GM18909 (cell line): Measurements from ENCODE around the gene TTC28.

ENCODE experiments used
- ATAC-seq: cut with Tn5 transposase; IDR thresholded peaks from one replicate; pipeline ENCODE4 v1.9.1; 2021; ENCODE audit warnings: mild to moderate bottlenecking; ENCODE audit not compliant: unreplicated experiment, poor library complexity

The TTC28 gene

DNA sequence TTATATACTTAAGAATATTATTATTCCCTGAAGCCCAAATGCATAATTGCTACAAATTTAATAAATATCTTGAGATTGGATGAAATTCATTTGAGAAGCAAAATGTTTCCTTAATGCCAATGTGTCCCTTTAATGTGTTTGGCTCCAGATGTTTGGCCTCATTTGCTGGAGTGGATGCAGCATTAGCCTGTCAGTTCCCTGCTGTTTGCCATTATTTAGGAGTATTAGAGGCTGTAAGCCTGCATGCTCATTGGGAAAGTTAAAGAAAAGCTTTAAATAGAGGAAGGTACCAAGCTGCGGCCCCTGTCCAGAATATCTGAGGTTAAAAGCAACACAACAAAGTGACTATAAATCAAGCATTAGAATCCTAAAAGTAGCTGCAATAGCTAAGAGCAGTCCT lies 705.8 kb downstream of the TTC28 start:
- no peak for ATAC-seq

DNA sequence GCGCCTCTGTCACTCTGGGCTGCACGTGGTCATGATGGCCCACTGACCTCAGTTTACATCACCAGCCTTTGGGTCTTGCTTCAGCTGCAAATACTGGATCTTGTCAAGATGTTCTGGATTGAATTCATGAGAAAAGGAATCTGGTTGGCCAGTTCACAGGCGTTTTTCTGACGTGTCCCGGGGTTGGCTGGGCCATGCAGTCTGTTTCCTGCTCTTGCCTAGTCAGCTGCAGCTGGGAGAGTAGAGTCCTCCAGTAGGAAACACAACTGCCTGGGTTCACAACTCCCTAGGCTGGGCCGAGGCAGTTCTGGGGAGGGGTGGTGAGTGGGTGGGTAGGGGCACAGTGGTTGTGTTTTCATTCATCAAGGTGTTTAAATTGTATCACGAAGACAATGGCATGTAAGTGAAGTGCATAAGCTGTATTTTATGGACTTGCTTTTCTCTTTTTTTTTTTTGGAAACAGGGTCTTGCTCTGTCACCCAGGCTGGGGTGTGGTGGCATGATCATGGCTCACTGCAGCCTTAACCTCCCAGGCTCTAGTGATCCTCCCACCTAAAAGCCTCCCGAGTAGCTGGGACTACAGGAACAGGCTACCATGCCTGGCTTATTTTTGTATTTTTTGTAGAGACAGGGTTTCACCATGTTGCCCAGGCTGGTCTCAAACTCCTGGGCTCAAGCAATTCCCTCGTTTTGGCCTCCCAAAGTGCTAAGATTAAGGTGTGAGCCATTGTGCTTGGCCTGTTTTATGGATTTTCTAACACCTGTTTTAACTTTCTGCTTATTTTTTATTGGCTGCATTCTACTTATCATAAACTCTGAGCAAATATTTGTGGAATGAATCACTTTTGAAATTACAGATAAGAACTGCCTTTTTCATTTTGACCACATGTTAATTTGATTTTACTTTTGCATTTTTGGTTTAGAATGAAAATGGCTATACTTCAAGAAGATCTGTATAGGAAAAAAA lies 706.6 kb downstream of the TTC28 start:
- ATAC-seq = no peak

DNA sequence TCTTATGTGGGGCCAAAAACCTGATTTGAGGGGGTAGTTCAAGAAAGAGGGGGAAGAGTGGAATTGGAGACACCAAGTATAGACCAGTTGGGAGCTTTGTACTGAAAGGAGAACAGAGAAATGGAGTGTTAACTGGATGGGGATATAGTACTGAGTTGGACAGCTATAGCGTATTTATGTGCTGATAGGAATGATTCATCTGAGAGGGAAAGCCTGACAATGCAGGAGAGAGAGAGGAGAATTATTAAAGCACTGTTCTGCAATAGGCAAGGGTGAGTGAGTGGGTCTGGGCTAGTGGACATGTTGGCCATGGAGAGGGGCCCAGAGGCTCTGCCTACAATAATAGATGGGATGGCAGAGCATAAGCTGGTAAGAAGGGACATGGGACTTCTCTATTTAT lies 707.7 kb downstream of the TTC28 start:
- no peak for ATAC-seq

DNA sequence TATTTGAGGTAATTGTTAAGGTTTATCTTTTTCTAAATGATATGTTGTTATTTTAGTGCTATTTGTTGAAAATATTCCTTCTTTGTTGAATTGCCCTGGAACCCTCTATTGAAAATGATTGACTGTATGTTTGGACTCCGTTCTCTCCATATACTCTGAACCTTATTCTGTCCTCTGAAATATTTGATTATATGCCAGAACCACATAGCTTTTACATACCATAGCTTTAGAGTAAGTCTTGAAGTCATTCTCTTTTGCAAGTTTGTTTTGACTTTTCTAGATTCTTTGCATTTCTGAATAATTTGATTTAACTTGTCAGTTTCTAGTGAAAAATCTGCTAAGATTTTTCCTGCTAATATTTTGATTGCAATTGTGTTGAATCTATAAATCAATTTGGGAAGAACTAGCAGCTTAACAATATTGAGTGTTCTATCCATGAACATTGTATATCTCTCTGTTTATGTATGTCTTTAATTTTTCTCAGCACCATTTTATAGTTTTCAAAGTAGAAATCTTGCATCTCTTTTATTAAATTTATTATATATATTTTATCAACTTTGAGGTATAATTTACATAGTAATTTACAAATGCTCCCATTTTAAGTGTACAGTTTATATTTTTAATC lies 708.9 kb downstream of the TTC28 start:
- ATAC-seq = no peak

DNA sequence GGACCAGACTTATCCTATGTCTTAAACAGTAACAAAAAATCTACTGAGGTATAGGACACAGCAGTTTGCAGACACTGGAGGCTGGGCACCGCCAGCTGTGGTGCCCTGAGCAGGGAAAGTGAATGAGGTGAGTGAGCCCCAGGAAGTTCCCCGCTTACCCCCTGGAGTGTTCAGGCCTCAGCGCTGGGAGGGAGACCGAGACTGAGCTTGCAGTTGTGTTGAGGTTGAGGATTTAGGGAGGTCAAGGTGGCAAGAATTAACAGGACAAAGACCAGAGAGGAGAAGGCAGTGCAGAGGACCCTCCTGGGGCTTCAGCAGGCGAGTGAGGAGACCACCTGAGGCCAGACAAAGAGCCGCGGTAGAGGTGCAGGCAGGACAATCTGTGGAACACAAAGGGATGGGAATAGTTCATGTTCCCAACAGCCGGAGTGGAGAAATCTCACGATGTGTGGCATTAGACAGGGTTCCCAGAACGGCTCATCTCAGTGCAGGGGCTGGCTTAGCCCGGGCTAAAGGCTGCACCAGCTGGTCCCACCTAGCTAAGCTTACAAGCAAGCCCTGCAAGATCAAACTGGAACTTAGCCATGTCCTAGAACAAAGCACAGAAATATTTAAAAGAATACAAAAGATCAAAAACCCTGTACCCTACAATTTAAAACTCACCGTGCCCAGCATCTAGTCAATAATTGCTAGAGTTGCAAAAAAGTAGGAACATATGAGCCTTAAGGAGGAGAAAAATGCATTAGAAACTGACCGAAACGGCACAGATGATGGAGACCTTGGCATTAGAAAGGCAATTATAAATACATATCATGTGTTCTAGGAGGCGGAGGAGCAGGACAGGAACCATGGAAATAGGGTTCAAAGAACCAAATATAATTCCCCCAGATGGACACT lies 713.2 kb downstream of the TTC28 start:
- no peak for ATAC-seq

DNA sequence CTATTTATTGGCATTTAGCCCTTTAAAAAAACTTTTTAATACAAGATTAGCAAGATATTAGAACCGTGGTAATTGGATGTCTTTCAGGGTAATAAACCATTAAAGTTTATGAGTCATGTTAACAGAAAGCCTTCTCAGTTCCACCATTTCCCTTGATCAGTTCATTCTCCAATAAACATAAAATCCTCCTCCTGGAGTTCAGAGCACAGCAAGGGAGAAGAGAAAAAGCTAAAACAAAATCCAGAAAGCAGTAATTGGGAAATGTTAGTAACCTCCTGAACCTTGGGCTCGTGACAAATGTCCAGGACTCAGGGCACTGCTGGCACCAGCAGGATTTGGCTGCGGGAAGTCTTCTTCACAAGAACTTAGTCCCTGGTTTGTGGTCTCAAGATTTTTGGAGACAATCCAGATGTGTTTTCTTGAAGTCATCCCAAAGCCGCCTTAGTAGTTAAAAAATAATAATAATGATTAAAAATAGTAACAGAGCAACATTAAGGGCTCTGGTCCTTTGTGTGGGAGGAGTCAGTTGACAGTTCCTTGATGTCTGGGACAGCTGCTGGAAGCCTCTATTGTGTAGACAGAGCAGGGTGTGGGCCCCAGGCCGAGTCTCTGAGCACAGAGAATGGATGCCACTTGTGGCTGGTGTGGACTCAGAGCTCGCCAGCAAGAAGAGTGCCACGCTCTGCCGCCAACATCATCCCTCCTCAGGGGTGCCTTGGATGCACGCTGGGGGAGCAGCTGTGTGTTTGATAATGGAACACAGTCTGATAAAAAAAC lies 717.2 kb downstream of the TTC28 start:
- no peak for ATAC-seq

DNA sequence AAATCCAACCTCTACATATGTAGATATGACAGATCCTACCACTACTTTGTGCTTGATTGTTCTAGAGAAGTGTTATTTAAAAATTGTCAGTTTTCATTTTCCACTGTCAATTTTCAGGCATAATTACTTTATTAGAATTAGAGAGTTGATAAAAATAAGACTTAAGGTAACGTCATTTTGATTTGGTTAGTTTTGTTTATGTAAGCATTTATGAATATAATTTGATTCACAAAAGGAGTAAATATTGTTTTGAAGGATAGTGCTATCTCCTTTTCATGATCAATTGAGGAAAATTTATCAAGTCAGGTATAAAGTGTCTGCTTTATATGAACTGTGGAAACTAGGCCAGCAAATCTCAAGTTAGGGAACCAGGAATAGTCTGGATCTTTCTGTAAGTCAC lies 718.0 kb downstream of the TTC28 start:
- no peak for ATAC-seq

DNA sequence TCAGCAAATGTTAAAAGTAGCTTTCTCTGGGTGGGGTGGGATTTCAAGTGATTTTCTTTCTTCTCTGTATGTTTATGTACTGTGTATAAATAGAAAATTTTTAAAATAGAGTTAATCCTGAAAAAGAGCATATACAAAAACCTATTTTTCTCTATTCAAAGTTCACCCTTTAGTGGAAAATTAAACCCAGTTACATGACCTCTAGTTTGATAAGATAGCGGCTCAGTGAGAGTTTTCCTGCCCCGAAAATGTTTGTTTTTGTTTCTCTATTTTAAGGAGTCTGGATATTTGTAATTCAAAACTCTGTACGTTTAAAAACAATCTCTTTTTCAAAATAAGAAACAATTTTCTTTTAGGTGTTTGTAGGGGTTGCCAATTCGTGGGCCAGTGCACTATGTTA lies 718.5 kb downstream of the TTC28 start:
- ATAC-seq = no peak

DNA sequence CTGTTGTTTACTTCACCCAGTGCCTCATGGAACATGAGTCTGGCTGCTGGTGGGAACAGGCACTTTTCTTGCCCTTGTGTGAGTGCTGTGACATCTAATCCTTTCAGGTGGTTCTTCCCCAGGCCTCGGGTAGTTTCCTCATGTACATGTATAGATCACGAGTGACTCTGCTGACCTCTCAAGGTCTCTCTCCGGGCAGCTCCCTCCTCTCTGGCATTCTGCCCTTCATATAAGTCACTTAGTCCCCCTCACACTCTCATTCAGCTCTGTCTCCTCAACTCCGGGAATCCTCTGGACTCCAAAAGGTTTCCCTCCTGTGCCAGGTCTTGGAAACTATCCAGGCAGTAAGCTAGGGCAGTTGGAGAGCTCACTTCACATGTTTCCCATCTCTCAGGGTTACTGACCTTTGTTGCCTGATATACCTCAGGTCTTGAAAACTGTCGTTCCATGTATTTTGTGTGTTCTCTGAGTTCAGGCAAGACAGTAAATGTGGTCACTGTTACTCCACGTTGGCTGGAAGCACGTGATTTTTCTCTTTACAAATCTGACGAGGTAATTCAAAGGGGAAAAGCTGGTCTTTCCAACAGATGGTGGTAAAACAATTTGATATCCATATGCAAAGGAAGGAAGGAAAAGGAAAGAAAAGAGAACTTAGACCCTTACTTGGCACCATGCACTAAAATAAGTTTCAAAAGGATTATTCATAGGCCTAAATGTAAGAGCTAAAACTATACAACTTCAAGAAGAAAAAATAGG lies 720.1 kb downstream of the TTC28 start:
- no peak for ATAC-seq

DNA sequence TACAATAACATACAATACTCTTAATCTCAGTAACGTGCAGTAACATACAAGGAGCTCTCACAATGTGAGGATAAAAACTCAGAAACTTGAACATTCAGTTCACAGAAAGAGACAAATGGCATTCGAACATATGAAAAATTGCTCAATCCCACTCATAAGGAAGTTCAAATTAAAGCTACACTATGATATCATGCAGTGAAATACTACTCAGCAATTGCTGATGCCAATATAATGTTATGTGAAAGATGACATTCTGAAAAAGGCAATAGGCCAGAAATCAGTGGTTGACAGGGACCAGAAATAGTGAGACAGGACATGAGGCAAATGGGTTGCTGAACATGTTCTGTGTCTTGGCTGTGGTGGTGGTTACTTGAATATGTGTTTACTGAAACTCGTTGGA lies 726.9 kb downstream of the TTC28 start:
- no peak for ATAC-seq

DNA sequence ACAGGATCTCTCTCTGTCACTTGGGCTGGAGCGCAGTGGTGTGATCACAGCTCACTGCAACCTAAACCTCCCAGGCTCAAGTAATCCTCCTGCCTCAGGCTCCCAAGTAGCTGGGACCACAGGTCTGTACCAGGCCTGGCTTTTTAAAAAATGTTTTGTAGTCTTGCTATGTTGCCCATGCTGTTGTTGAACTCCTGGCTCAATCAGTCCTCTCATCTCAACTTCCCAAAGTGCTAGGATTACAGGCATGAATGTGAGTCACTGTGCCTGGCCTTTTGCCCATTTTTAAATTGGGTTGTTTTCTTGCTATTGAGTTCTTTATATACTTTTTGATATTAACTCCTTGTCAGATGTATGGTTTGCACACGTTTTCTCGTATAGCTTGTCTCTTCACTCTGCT lies 727.5 kb downstream of the TTC28 start:
- ATAC-seq = no peak

DNA sequence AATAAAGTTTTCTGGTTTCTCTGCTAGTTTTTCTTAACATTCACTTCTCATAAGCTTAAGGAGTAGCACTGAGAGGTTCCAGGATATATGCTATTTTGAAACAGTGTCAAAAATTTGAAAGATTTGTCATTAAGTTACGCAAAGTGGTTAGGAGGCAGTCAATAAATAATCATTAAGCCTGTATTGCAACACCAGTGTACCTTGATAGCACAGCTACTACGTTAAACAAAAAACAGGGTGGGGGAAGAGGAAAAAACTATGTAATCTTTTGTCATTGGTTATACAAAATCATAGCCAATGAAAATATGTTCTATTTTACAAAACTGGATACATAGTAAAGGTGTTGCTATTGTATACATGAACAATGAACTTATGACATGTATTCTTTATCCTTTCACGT lies 730.2 kb downstream of the TTC28 start:
- ATAC-seq = no peak

DNA sequence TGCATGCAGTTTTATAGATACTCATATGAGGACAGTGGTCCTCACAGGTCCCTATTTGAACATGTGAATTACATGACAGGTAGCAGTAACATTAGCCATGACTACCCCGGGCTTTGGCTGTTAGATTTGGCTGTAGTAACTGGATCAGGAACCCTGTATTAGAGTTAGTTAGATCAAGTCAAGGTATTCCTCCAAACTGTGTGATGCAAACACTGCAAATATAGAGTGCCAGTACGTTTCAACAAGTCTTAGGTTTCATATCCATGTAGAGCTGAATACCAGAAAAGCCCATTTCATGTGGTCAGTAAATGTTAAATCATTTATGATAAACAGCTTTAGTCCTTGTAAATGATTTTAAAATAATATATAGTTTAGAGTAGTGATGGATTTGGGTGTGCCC lies 731.1 kb downstream of the TTC28 start:
- ATAC-seq = no peak

DNA sequence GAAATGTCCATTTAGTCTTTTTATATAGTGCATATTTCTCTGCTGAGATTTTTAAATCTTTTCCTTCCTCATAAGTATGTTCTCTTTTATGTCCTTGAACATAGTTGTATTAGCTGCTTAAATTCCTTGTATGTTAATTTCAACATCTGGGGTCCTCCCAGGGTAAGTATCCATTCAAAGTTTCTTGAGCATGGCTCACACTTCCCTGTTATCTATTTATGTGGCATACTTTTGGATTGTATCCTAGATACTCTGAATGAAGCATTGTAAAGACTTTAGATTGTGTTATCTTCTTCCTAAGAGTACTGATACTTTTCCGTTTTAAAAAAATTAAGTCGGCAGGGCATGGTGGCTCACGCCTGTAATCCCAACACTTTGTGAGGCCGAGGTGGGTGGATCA lies 732.2 kb downstream of the TTC28 start:
- ATAC-seq = no peak

DNA sequence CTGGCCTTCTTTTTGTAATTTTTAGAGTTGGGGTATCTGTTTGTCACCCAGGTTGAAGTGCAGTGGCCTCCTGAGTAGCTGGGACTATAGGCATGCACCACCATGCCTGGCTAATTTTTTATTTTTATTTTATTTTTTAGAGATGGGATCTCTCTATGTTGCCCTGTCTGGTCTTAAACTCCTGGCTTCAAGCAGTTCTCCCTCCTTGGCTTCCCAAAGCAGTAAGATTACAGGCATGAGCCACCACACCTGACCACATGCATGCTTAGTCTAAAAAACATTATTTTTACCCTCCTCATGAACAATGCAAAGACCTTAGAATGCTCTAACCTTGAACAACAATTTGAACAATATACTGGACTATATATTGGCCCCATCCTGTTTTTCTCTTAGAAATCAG lies 738.5 kb downstream of the TTC28 start:
- ATAC-seq = no peak

DNA sequence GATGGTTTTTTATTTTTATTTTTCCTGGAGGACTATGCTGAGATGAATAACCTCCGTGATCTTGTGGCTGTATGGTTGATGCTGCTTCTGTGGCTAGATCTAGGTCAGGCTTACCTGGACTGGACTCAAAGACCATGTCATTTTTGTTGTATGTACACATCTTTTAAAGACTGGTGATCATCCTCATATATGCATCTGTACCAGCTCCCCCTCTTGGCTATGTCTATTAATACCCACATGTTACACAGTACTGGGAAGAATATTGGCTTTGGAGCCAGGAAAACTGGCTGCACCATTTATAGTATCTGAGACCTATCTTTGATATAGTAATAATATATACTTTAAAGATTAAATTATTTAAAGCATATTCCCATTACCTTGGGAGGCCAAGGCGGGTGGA lies 742.2 kb downstream of the TTC28 start:
- no peak for ATAC-seq

DNA sequence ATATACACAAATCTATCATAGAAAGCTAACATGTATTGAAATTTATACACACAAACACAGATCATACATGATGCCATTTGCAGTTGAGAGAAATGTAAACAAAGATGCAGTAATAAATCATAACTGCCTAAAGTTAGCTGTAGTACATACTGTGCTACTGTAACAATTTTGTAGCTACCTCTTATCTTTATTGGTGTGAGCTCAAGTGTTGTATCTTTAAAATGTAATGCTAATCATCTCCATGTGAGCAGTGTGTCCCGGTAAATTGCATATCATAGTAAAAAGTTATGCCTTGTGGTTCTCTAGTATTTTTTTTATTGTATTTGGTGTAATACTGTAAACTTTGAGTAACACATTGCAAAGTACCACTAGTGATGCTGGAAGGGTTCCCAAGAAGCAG lies 743.7 kb downstream of the TTC28 start:
- ATAC-seq = no peak

DNA sequence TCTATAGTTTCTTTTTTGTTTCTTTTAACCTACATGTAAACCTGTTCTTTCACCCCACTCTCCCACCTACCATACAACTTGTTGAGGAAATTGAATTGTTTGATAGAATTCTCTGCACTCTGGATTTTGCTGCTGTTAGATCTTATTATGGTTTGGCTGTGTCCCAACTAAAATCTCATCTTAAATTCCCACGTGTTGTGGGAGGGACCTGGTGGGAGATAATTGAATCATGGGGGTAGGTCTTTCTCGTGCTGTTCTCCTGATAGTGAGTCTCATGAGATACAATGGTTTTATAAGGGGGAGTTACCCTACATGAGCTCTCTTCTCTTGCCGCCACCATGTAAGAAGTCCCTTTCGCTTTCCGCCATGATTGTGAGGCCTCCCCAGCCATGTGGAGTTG lies 745.6 kb downstream of the TTC28 start:
- ATAC-seq = no peak

DNA sequence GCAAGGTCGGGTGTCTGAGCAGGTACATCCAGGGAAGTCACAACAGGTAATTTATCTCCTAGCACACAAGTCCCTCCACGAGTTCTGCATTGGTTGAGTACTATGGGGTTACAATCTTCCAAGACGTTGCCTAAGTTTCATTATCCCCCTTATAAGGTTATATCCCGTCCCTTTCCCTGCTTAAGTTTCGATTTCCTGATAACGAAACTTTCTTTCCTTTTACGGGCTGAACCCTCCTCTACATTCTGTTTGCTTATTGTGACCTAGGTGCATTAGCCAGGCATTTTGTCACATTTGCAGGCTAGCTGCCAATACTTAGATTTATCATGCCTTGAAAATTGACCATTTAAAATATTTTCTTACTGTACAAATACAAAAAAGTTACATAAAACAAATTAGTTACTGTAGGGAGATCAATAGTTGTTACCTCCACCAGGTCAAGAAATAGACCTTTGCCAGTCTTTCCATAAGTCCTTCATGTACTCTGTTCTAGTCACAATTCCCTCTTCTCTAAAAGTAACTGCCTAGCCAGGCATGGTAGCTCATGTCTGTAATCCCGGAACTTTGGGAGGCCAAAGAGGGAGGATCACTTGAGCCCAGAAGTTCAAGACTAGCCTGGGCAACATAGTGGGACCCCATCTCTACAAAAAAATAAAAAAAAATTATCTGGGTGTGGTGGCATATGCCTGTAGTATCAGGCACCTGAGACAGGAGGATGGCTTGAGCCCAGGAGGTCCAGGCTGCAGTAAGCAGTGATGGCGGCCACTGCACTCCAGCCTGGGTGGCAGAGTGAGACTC lies 746.3 kb downstream of the TTC28 start:
- no peak for ATAC-seq
